PC-9 (cell line): ENCODE results near the gene ARFGAP3. TPM values are rescaled to one million over a fixed set of nuclear protein-coding genes. Genes with fewer than 3 reads are reported as not detected.
"Not testable (repeated sequence)": the region's sequence is repeated elsewhere in the genome, so short reads cannot be mapped to it uniquely, and the experiment has no call there.

ENCODE experiments used
- BruUV-seq: library from RNA; stranded (reverse); fragments of 400-500 nt; replicated peaks from 2 replicates; lab custom pipeline; 2021; lab: Mats Ljungman, UMichigan
- CTCF ChIA-PET: fragments of 300-600 bp; sonication (Branson Sonifier 250); formaldehyde crosslinking; loops from one replicate; lab custom pipeline; 2022; ENCODE audit warnings: antibody characterized with exemption; lab: Charles Lee
- POLR2A ChIA-PET: fragments of 300-600 bp; sonication (Branson Sonifier 250); formaldehyde crosslinking; loops from one replicate; lab custom pipeline; 2022; ENCODE audit warnings: antibody characterized with exemption; ENCODE audit not compliant: unreplicated experiment; lab: Charles Lee
- DNase-seq, 2 experiments: peaks; one replicate each; pipeline versions ENCODE4 v3.0.0 to v3.0.0-alpha.2; 2015 to 2022; ENCODE audit warnings: mixed read lengths in 1 of 2
- H2AFZ ChIP-seq: fragments of 200-600 bp; sonication (generic); 2 replicates; pipeline ENCODE4 v1.8.1; 2017; ENCODE audit warnings: antibody characterized with exemption
- H3F3A ChIP-seq: fragments of 200-600 bp; sonication (generic); 2 replicates; pipeline ENCODE4 v1.8.1; 2017; ENCODE audit warnings: antibody characterized with exemption, mild to moderate bottlenecking, low read depth; ENCODE audit not compliant: insufficient read depth
- H3K27ac ChIP-seq: fragments of 200-600 bp; sonication (generic); 2 replicates; pipeline ENCODE4 v1.6.1; 2016; ENCODE audit warnings: mixed run types
- H3K27me3 ChIP-seq: fragments of 200-600 bp; sonication (generic); 2 replicates; pipeline ENCODE4 v1.6.1; 2016; ENCODE audit warnings: low read depth, mixed run types; ENCODE audit not compliant: insufficient read depth
- H3K36me3 ChIP-seq: fragments of 200-600 bp; sonication (generic); 2 replicates; pipeline ENCODE4 v1.6.1; 2016; ENCODE audit warnings: low read depth, mixed run types
- H3K4me1 ChIP-seq: fragments of 200-600 bp; sonication (generic); replicated peaks from 2 replicates; pipeline ENCODE4 v1.6.1; 2016; ENCODE audit warnings: mixed run types; ENCODE audit not compliant: insufficient read depth
- H3K4me2 ChIP-seq: fragments of 200-600 bp; sonication (generic); 2 replicates; pipeline ENCODE4 v1.6.1; 2017; ENCODE audit warnings: mixed run types
- H3K4me3 ChIP-seq: fragments of 200-600 bp; sonication (generic); 2 replicates; pipeline ENCODE4 v1.6.1; 2016; ENCODE audit warnings: mixed run types
- H3K79me2 ChIP-seq: fragments of 200-600 bp; sonication (generic); 2 replicates; pipeline ENCODE4 v1.6.1; 2017; ENCODE audit warnings: low read depth, mixed run types
- H3K9me2 ChIP-seq: fragments of 200-600 bp; sonication (generic); 2 replicates; pipeline ENCODE4 v1.8.1; 2017; ENCODE audit warnings: mild to moderate bottlenecking; ENCODE audit not compliant: insufficient read depth
- H3K9me3 ChIP-seq: fragments of 200-600 bp; sonication (generic); 2 replicates; pipeline ENCODE4 v1.8.1; 2016; ENCODE audit warnings: low read depth; ENCODE audit not compliant: insufficient read depth
- H4K20me1 ChIP-seq: fragments of 200-600 bp; sonication (generic); 2 replicates; pipeline ENCODE4 v1.8.1; 2017; ENCODE audit not compliant: insufficient read depth
- EZH2 ChIP-seq: fragments of 200-600 bp; sonication (generic); IDR thresholded peaks from 2 replicates; pipeline ENCODE4 v1.8.0; 2017; ENCODE audit warnings: antibody characterized with exemption, low read depth
- intact Hi-C: fragments of 100-400 bp; cut with micrococcal nuclease; formaldehyde crosslinking; loops from one replicate; pipeline ENCODE4 v1.10.0; 2022; ENCODE audit not compliant: unreplicated experiment
- total RNA-seq: library from RNA; stranded (reverse); gene quantifications from 2 replicates; pipeline ENCODE4 v1.2.3, GENCODE V29; 2021
- TF ChIP-seq, protein P1 (sequence below): fragments of 200-600 bp; sonication (generic); conservative IDR thresholded peaks from 2 replicates; pipeline ENCODE4 v1.6.1; 2017; ENCODE audit warnings: mixed run types, antibody characterized with exemption, mild to moderate bottlenecking, moderate library complexity

Gene ARFGAP3
- total RNA-seq, 1 experiment from 2014 or later: 29.1 TPM

DNA sequence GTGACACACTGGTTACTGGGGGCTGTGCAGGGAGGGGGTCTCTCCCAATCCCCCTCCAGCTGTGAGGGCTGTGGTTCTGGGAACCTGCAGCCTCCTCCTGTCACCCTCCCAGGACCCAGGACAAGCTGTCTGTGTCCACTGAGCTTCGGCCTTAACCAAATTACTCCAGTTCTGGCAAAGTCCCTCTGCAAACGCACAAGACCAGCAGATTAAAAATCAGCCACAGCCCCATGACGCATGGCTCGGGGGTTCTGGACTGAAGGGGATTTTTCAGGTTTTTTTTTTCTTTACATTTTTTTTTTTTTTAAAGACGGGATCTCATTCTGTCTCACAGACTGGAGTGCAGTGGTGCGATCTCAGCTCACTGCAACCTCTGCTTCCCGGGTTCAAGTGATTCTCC lies 104.2 kb downstream of the ARFGAP3 start:
- no peaks in the 10 kb centered on the region for H3K9me2 ChIP-seq
- H3K9me3 ChIP-seq: no peaks in the 10 kb centered on the region
- ChIA-PET POLR2A (no interaction called here), CTCF (no interaction called here)
- no peak overlapping the region for H2AFZ ChIP-seq
- BruUV-seq: no TSS peak
- H3K36me3 ChIP-seq: no peaks in the 10 kb centered on the region
- no peaks in the 10 kb centered on the region for H3K79me2 ChIP-seq
- H3K27ac ChIP-seq: no peak overlapping the region
- no peak for DNase-seq
- no peak overlapping the region for H3K4me2 ChIP-seq
- no peaks in the 10 kb centered on the region for H4K20me1 ChIP-seq
- no peak overlapping the region for H3K4me3 ChIP-seq
- no peak for TF ChIP-seq EZH2
- TF ChIP-seq, protein P1, sequence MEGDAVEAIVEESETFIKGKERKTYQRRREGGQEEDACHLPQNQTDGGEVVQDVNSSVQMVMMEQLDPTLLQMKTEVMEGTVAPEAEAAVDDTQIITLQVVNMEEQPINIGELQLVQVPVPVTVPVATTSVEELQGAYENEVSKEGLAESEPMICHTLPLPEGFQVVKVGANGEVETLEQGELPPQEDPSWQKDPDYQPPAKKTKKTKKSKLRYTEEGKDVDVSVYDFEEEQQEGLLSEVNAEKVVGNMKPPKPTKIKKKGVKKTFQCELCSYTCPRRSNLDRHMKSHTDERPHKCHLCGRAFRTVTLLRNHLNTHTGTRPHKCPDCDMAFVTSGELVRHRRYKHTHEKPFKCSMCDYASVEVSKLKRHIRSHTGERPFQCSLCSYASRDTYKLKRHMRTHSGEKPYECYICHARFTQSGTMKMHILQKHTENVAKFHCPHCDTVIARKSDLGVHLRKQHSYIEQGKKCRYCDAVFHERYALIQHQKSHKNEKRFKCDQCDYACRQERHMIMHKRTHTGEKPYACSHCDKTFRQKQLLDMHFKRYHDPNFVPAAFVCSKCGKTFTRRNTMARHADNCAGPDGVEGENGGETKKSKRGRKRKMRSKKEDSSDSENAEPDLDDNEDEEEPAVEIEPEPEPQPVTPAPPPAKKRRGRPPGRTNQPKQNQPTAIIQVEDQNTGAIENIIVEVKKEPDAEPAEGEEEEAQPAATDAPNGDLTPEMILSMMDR: no peak
- peaks cover 40% of the 10 kb centered on the region for H3K4me1 ChIP-seq
- H3F3A ChIP-seq: peaks cover 32% of the 10 kb centered on the region; the same call in 1 of the 2 replicates
- H3K27me3 ChIP-seq: no peaks in the 10 kb centered on the region
- intact Hi-C loops: no loop called here

- CTCF ChIA-PET: no interaction called here
Measured at GRCh38 chr22:42752230-42752746, 104.8 kb downstream of the ARFGAP3 start.

GRCh38 chr22:42750421-42750820 lies 106.7 kb downstream of the ARFGAP3 start:
- H2AFZ ChIP-seq, H3K9me2 ChIP-seq, H3K4me2 ChIP-seq, H3K27ac ChIP-seq, H4K20me1 ChIP-seq, H3K4me3 ChIP-seq, DNase-seq, H3K27me3 ChIP-seq, intact Hi-C loops, CTCF ChIA-PET, POLR2A ChIA-PET, BruUV-seq, H3K36me3 ChIP-seq, H3K79me2 ChIP-seq, H3K9me3 ChIP-seq: not testable (repeated sequence)
- peaks cover 26% of the 10 kb centered on the region for H3K4me1 ChIP-seq
- H3F3A ChIP-seq: peaks cover 41% of the 10 kb centered on the region

More at GRCh38 chr22:42752230-42752746, 104.8 kb downstream of the ARFGAP3 start:
- Histone ChIP-seq H2AFZ (no peak overlapping the region), H3K4me2 (no peak overlapping the region), H3F3A (peaks cover 39% of the 10 kb centered on the region), H3K27me3 (no peaks in the 10 kb centered on the region), H3K4me1 (peaks cover 40% of the 10 kb centered on the region), H3K27ac (no peak overlapping the region), H4K20me1 (no peaks in the 10 kb centered on the region), H3K9me2 (no peaks in the 10 kb centered on the region), H3K9me3 (no peaks in the 10 kb centered on the region), H3K36me3 (no peaks in the 10 kb centered on the region), H3K4me3 (no peak overlapping the region), H3K79me2 (no peaks in the 10 kb centered on the region)
- TF ChIP-seq EZH2: no peak
- TF ChIP-seq, protein P1: no peak
- BruUV-seq: no TSS peak
- POLR2A ChIA-PET: no interaction called here
- DNase-seq: no peak
- intact Hi-C loops: no loop called here
